GM21717 (cell line): ENCODE results near the gene GRK5.
"Not testable (repeated sequence)": the region's sequence is repeated elsewhere in the genome, so short reads cannot be mapped to it uniquely, and the experiment has no call there.

ENCODE experiments used
- ATAC-seq: cut with Tn5 transposase; IDR thresholded peaks from one replicate; pipeline ENCODE4 v1.9.1; 2021; ENCODE audit warnings: mild to moderate bottlenecking, moderate library complexity; ENCODE audit not compliant: unreplicated experiment

Gene GRK5

GRCh38 chr10:119221201-119221600 lies 13.8 kb downstream of the GRK5 start:
- ATAC-seq, result no peak

- no peak for ATAC-seq
These were observed 14.3 kb downstream of the GRK5 start for GRCh38 chr10:119221666-119222065.

GRCh38 chr10:119222537-119222936 lies 15.2 kb downstream of the GRK5 start:
- no peak for ATAC-seq

- ATAC-seq, result no peak
These were observed 15.6 kb downstream of the GRK5 start for GRCh38 chr10:119222966-119223386.

GRCh38 chr10:119225083-119225658 lies 17.8 kb downstream of the GRK5 start:
- ATAC-seq, result no peak

GRCh38 chr10:119227825-119228224 lies 20.5 kb downstream of the GRK5 start:
- ATAC-seq, result no peak

GRCh38 chr10:119231654-119232053 lies 24.3 kb downstream of the GRK5 start:
- ATAC-seq, result no peak

- not testable (repeated sequence) for ATAC-seq
These were observed 25.1 kb downstream of the GRK5 start for GRCh38 chr10:119232439-119232838.

GRCh38 chr10:119233123-119233820 lies 25.9 kb downstream of the GRK5 start:
- ATAC-seq, result no peak

GRCh38 chr10:119233821-119234220 lies 26.4 kb downstream of the GRK5 start:
- ATAC-seq, result no peak

GRCh38 chr10:119235356-119235755 lies 28.0 kb downstream of the GRK5 start:
- ATAC-seq, result no peak

GRCh38 chr10:119237722-119238436 lies 30.5 kb downstream of the GRK5 start:
- no peak for ATAC-seq

GRCh38 chr10:119238577-119238976 lies 31.2 kb downstream of the GRK5 start:
- no peak for ATAC-seq

- ATAC-seq, result not testable (repeated sequence)
These were observed 31.6 kb downstream of the GRK5 start for GRCh38 chr10:119239015-119239414.

- ATAC-seq, result not testable (repeated sequence)
These were observed 32.3 kb downstream of the GRK5 start for GRCh38 chr10:119239630-119240029.

- ATAC-seq, result no peak
These were observed 33.7 kb downstream of the GRK5 start for GRCh38 chr10:119241066-119241465.

GRCh38 chr10:119242186-119242585 lies 34.8 kb downstream of the GRK5 start:
- no peak for ATAC-seq

- no peak for ATAC-seq
These were observed 36.1 kb downstream of the GRK5 start for GRCh38 chr10:119243488-119243887.

GRCh38 chr10:119243967-119244366 lies 36.6 kb downstream of the GRK5 start:
- no peak for ATAC-seq

GRCh38 chr10:119245272-119245671 lies 37.9 kb downstream of the GRK5 start:
- no peak for ATAC-seq

GRCh38 chr10:119246862-119247549 lies 39.6 kb downstream of the GRK5 start:
- no peak for ATAC-seq

- ATAC-seq, result no peak
These were observed 40.2 kb downstream of the GRK5 start for GRCh38 chr10:119247550-119247894.
